Naive thymus-derived CD4-positive, alpha-beta T cell (primary cell): ENCODE results near the gene AUH. TPM values are rescaled to one million over a fixed set of nuclear protein-coding genes. Genes with fewer than 3 reads are reported as not detected.
"Not testable (repeated sequence)": the region's sequence is repeated elsewhere in the genome, so short reads cannot be mapped to it uniquely, and the experiment has no call there.

ENCODE experiments used
- ATAC-seq: fragments of 150-1000 bp; cut with Tn5 transposase; 2 replicates; pipeline ENCODE4 v1.10.0; 2021; ENCODE audit warnings: mild to moderate bottlenecking, moderate library complexity
- CTCF ChIA-PET: fragments of 350-600 bp; sonication (Branson Sonifier 250); formaldehyde crosslinking; loops from one replicate; lab custom pipeline; 2021; ENCODE audit warnings: antibody characterized with exemption; lab: Charles Lee
- POLR2A ChIA-PET: fragments of 350-600 bp; sonication (Branson Sonifier 250); formaldehyde crosslinking; loops from one replicate; lab custom pipeline; 2021; ENCODE audit warnings: antibody characterized with exemption, inconsistent platforms; lab: Charles Lee
- DNase-seq, 9 donors: peaks; one replicate each; pipeline versions ENCODE4 v3.0.0 to v3.0.0-alpha.2; 2020 to 2022; ENCODE audit warnings: mixed read lengths in 1 of 9
- H3K27ac ChIP-seq: one replicate; pipeline ENCODE4 v1.7.0; 2013; ENCODE audit warnings: mild to moderate bottlenecking, low read depth, low read length, moderate library complexity
- H3K27me3 ChIP-seq, 2 donors: one replicate each; pipeline ENCODE4 v1.7.0; 2013; ENCODE audit warnings: low read length in 2 of 2, mild to moderate bottlenecking in 2 of 2, moderate library complexity in 2 of 2; ENCODE audit not compliant: control insufficient read depth in 2 of 2, insufficient read depth in 2 of 2
- H3K36me3 ChIP-seq, 3 experiments: 1 replicate in 2 of 3; 2 replicates in 1 of 3; pipeline ENCODE4 v1.7.0; 2013; ENCODE audit warnings: low read length in 3 of 3, mild to moderate bottlenecking in 3 of 3, moderate library complexity in 1 of 3; ENCODE audit not compliant: insufficient read depth in 3 of 3, control insufficient read depth in 2 of 3
- H3K4me1 ChIP-seq, 2 donors: one replicate each; pipeline ENCODE4 v1.7.0; 2013; ENCODE audit warnings: low read length in 2 of 2, mild to moderate bottlenecking in 2 of 2, moderate library complexity in 1 of 2; ENCODE audit not compliant: control insufficient read depth in 2 of 2, insufficient read depth in 2 of 2
- H3K4me3 ChIP-seq: 2 replicates; pipeline ENCODE4 v1.7.0; 2013; ENCODE audit warnings: mild to moderate bottlenecking, low read length
- H3K9me3 ChIP-seq, 3 experiments: 1 replicate in 2 of 3; 2 replicates in 1 of 3; pipeline ENCODE4 v1.7.0; 2013; ENCODE audit warnings: low read length in 3 of 3; ENCODE audit not compliant: control insufficient read depth in 2 of 3
- H3K27ac Mint-ChIP-seq, 9 donors: one replicate each; pipeline ENCODE4 v1.8.0; 2020 to 2022; ENCODE audit warnings: mixed read lengths in 9 of 9, mild to moderate bottlenecking in 8 of 9, moderate library complexity in 5 of 9, inconsistent platforms in 2 of 9
- H3K27me3 Mint-ChIP-seq, 5 donors: one replicate each; pipeline ENCODE4 v1.8.0; 2021 to 2022; ENCODE audit warnings: mixed read lengths in 5 of 5, mild to moderate bottlenecking in 1 of 5
- H3K36me3 Mint-ChIP-seq, 5 donors: one replicate each; pipeline ENCODE4 v1.8.0; 2020 to 2022; ENCODE audit warnings: mixed read lengths in 5 of 5, mild to moderate bottlenecking in 3 of 5, inconsistent platforms in 1 of 5
- H3K4me1 Mint-ChIP-seq, 7 donors: one replicate each; pipeline ENCODE4 v1.8.0; 2020 to 2022; ENCODE audit warnings: mixed read lengths in 7 of 7, mild to moderate bottlenecking in 3 of 7, inconsistent platforms in 1 of 7
- H3K4me3 Mint-ChIP-seq, 10 donors: one replicate each; pipeline ENCODE4 v1.8.0; 2020 to 2022; ENCODE audit warnings: mild to moderate bottlenecking in 10 of 10, mixed read lengths in 10 of 10, moderate library complexity in 6 of 10, inconsistent platforms in 2 of 10
- H3K9me3 Mint-ChIP-seq, 11 donors: one replicate each; pipeline ENCODE4 v1.8.0; 2020 to 2022; ENCODE audit warnings: mixed read lengths in 11 of 11, mild to moderate bottlenecking in 4 of 11, inconsistent platforms in 1 of 11, moderate library complexity in 1 of 11
- intact Hi-C, 2 donors: fragments of 100-400 bp; cut with micrococcal nuclease; formaldehyde crosslinking; loops; one replicate each; pipeline ENCODE4 v1.15.1; 2023
- polyA plus RNA-seq, 2 donors: library from polyadenylated mRNA; unstranded; fragments of 300-500 nt; fragmentation: Illumina TruSeq; gene quantifications; one replicate each; pipeline ENCODE4 v1.2.3, GENCODE V29; 2021
- total RNA-seq, 6 experiments: library from RNA in 5 of 6; stranded (reverse) in 5 of 6; gene quantifications; 1 replicate in 5 of 6; 2 replicates in 1 of 6; pipeline ENCODE4 v1.2.3 and lab custom pipeline; 2021 to 2026

AUH gene
- total and polyA plus RNA-seq, 7 experiments from 2014 or later = 11.6 to 30.1 (median 17.8) TPM

DNA sequence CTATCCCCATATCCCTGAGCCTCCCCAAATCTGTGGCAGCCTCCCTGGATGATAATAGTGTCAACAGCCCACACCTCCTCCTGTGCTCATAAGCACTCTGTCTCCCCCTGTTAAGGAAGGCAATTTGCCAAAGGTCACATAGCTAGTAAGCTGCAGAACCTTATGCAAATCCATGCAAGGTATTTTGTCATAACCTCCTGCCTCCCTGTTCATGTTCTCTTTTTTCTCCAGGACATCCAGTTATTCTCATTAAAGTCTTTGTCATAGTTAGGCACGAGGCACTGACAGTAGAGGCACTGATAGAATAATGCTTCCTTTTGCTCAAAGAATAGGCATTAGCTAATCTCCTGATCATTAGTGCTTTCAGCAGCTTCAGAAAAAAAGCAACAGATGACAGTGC is 10.2 kb upstream of the AUH start:
- DNase-seq = no peak
- no peak overlapping the region for H3K4me3 ChIP-seq
- no peaks in the 10 kb centered on the region for H3K36me3 ChIP-seq
- no peak for ATAC-seq
- no peaks in the 10 kb centered on the region for H3K4me1 ChIP-seq
- no peaks in the 10 kb centered on the region for H3K27me3 ChIP-seq
- H3K9me3 ChIP-seq = no peaks in the 10 kb centered on the region
- intact Hi-C loops = no loop called here
- peaks cover 0 to 3% (median 0%) of the 10 kb centered on the region in 5 donors for H3K36me3 Mint-ChIP-seq
- ChIA-PET CTCF (no interaction called here), POLR2A (no interaction called here)
- no peak overlapping the region for H3K4me3 Mint-ChIP-seq
- peaks cover 0 to 4% (median 0%) of the 10 kb centered on the region in 7 donors for H3K4me1 Mint-ChIP-seq
- H3K27ac ChIP-seq = no peak overlapping the region
- H3K27ac Mint-ChIP-seq = no peak overlapping the region
- peaks cover 0 to 3% (median 0%) of the 10 kb centered on the region in 11 donors for H3K9me3 Mint-ChIP-seq
- H3K27me3 Mint-ChIP-seq = peaks cover 0 to 10% (median 8%) of the 10 kb centered on the region in 5 donors

DNA sequence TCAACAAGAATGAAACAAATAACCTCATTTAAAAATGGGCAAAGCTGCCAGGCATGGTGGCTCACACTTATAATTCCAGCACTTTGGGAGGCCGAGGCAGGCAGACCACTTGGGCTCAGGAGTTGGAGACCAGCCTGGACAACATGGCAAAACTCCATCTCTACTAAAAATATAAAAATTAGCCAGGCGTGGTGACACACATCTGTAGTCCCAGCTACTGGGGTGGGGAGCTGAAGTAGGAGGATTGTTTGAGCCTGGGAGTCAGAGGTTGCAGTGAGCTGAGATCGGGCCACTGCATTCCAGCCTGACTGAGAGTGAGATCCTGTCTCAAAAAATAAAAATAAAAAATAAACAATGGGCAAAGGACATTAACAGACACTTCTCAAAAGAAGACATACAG is 8.3 kb upstream of the AUH start:
- H3K27ac ChIP-seq, H3K4me3 Mint-ChIP-seq, H3K4me1 Mint-ChIP-seq, H3K27ac Mint-ChIP-seq, H3K9me3 Mint-ChIP-seq, H3K4me1 ChIP-seq, DNase-seq, H3K36me3 ChIP-seq, H3K4me3 ChIP-seq, H3K27me3 Mint-ChIP-seq, H3K9me3 ChIP-seq, POLR2A ChIA-PET, H3K36me3 Mint-ChIP-seq, ATAC-seq, intact Hi-C loops, CTCF ChIA-PET, H3K27me3 ChIP-seq: not testable (repeated sequence)

DNA sequence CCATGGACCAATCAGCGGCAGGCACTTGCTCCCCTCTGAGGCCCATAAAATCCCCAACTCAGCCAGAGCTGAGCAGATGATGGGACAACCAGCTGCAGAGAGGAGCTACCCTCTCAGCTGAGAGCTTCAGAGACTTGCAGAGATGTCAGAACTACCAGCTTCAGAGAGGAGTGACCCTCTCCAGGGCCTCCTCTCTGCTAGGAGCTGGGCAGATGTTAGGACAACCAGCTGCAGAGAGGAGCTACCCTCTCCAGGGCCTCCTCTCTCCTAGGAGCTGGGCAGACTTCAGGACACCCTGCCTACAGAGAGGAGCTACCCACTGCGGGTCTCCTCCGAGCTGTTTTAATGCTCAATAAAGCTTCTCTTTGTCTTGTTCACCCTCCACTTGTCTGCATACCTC is 3.0 kb upstream of the AUH start:
- H3K27me3 ChIP-seq = no peaks in the 10 kb centered on the region
- H3K4me3 Mint-ChIP-seq = no peak overlapping the region
- DNase-seq (no peak), ATAC-seq (no peak)
- H3K4me1 ChIP-seq = peaks cover 9% of the 10 kb centered on the region in 2 donors
- ChIA-PET POLR2A (no interaction called here), CTCF (interaction anchor here (1.1 kb wide), 1 partner anchor 61 kb away, joined by 3 read pairs; no protein-coding TSS in a partner anchor)
- H3K4me1 Mint-ChIP-seq = peaks cover 20 to 29% (median 25%) of the 10 kb centered on the region in 7 donors
- H3K36me3 Mint-ChIP-seq = peaks cover 0 to 9% (median 0%) of the 10 kb centered on the region in 5 donors
- no peak overlapping the region for H3K27ac ChIP-seq
- H3K9me3 ChIP-seq = no peaks in the 10 kb centered on the region
- peaks cover 0 to 6% (median 0%) of the 10 kb centered on the region in 11 donors for H3K9me3 Mint-ChIP-seq
- H3K36me3 ChIP-seq = peaks cover 0 to 4% (median 0%) of the 10 kb centered on the region in 3 experiments
- intact Hi-C loops = loop anchor here (5.0 to 10.0 kb wide), 4 partner anchors 157 to 1900 kb away; no protein-coding TSS in a partner anchor
- H3K4me3 ChIP-seq = no peak overlapping the region
- H3K27me3 Mint-ChIP-seq = peaks cover 0 to 10% (median 7%) of the 10 kb centered on the region in 5 donors
- H3K27ac Mint-ChIP-seq = peak overlapping the region in 1 of 9 donors; percentile 43

DNA sequence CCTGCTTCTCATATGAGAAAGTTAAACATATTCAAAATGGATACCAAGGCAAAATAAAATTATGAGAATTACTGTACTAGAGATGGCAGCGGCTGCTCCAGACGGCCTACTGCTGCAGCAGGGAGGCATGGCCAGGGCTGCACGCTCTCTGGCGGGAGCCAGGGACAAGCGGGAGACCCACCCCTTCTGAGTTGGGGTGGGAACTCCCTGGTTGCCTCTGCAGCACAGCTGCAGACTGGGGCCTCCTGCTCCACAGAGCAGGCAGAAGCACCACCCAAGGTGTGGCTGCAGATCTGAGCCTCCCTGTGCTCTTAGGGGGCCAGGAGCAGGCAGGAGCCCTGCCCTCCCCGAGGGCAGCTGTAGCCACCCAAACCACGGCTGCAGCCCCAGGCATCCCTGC is 2.3 kb upstream of the AUH start:
- DNase-seq = no peak
- H3K27me3 Mint-ChIP-seq = peaks cover 0 to 8% (median 1%) of the 10 kb centered on the region in 5 donors
- no peaks in the 10 kb centered on the region for H3K9me3 ChIP-seq
- H3K9me3 Mint-ChIP-seq = peaks cover 0 to 6% (median 0%) of the 10 kb centered on the region in 11 donors
- peaks cover 27 to 36% (median 32%) of the 10 kb centered on the region in 7 donors for H3K4me1 Mint-ChIP-seq
- ChIA-PET POLR2A (no interaction called here), CTCF (interaction anchor here (1.1 kb wide), 1 partner anchor 62 kb away, joined by 3 read pairs; no protein-coding TSS in a partner anchor)
- peak overlapping the region in 1 of 10 donors; percentile 70 for H3K4me3 Mint-ChIP-seq
- H3K4me3 ChIP-seq = no peak overlapping the region
- H3K36me3 ChIP-seq = peaks cover 0 to 4% (median 0%) of the 10 kb centered on the region in 3 experiments
- ATAC-seq = no peak
- no peak overlapping the region for H3K27ac Mint-ChIP-seq
- H3K27me3 ChIP-seq = no peaks in the 10 kb centered on the region
- H3K4me1 ChIP-seq = peaks cover 9 to 11% of the 10 kb centered on the region in 2 donors
- no peak overlapping the region for H3K27ac ChIP-seq
- intact Hi-C loops = loop anchor here (5.0 to 10.0 kb wide), 4 partner anchors 157 to 1899 kb away; no protein-coding TSS in a partner anchor
- H3K36me3 Mint-ChIP-seq = peaks cover 0 to 11% (median 3%) of the 10 kb centered on the region in 5 donors

DNA sequence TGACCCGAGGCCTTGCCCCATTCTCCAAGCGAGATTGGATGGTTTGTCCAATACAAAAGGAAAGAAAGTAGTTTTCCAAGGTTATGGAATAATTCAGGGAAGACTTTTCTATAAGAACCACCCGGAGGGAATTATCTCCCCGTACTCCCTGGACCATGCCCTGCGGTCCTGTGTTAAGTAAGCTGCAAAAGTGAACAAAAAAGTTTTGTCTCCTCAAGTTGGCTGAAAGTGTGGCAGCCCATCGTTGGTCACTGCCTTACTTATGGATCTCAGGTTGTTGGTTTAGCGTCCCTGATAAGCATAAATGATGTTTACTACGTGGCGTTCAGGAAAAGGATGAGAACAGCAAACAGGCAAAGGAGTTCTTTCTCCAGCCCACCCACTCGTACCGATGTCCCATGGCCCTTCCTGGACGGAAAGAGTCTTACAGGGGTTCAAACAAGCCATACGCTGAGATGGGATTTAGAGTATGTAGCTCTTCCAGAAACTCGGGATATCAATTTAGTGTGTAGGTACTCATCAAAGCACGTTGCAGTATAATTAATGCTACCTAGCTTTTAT is 413 bp upstream of the AUH start:
- Mint-ChIP-seq H3K4me1 (peaks cover 38 to 53% (median 49%) of the 10 kb centered on the region in 7 donors), H3K4me3 (peak overlapping the region; percentile 83 to 99 (median 92)), H3K9me3 (peaks cover 0 to 4% (median 0%) of the 10 kb centered on the region in 11 donors), H3K27ac (peak overlapping the region; percentile 81 to 96 (median 93)), H3K36me3 (peaks cover 0 to 17% (median 3%) of the 10 kb centered on the region in 5 donors), H3K27me3 (no peaks in the 10 kb centered on the region)
- peak overlapping the region; percentile 82 for H3K27ac ChIP-seq
- H3K36me3 ChIP-seq = peaks cover 0 to 5% (median 0%) of the 10 kb centered on the region in 3 experiments
- intact Hi-C loops = loop anchor here (5.0 to 10.0 kb wide), 4 partner anchors 155 to 1897 kb away; no protein-coding TSS in a partner anchor
- H3K4me1 ChIP-seq = peaks cover 9 to 18% of the 10 kb centered on the region in 2 donors
- DNase-seq (no peak), ATAC-seq (no peak)
- ChIA-PET POLR2A (interaction anchor here (0.5 to 1.4 kb wide), 4 partner anchors 15 to 1297 kb away, joined by 3 to 5 read pairs (median 3); no protein-coding TSS in a partner anchor), CTCF (interaction anchor here (1.2 kb wide), 1 partner anchor 64 kb away, joined by 4 read pairs; no protein-coding TSS in a partner anchor)
- H3K27me3 ChIP-seq = no peaks in the 10 kb centered on the region
- H3K4me3 ChIP-seq = peak overlapping the region; percentile 82
- H3K9me3 ChIP-seq = no peaks in the 10 kb centered on the region

DNA sequence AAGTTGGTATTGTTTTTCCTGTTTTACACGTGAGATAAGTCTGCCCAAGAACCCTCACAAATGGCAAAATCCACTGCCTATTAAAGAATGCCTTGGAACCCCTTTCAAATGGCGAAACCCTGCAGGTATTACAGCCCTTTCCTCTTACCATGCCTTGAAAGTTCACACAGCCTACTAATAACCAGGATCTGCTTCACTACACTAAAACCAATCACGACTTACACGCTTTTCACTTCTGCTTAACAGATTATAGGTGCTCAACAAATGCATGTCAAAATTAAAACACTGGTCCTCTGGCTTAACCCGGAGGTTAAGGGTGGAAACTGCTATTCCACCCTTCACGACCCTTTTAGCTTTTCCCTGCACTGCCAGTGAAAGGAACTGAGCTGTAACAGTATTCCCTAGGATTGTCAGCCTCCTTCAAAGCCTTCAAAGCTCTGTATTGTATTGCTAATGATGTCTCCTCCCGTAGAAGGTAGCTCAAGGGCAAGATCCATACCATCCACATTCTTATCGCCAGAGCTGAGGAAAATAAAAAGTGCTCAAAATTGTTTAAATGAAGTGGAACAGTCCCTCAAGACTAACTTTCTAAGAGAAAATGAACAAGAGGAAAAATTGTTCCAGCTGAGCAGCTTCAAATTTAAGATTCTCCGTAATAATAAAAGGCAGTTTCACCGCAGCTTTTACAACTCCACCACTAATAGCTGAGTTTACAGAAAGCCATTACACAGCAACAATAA is 997 bp downstream of the AUH start:
- intact Hi-C loops = loop anchor here (1.0 to 10.0 kb wide), 10 partner anchors 34 to 1896 kb away; partner anchors contain the start of gene NFIL3 (in 2 of the 2)
- Mint-ChIP-seq H3K9me3 (peaks cover 0 to 4% (median 0%) of the 10 kb centered on the region in 11 donors), H3K27ac (peak overlapping the region; percentile 93 to 98 (median 96)), H3K36me3 (peaks cover 0 to 21% (median 13%) of the 10 kb centered on the region in 5 donors), H3K4me3 (peak overlapping the region; percentile 89 to 99 (median 98)), H3K27me3 (no peaks in the 10 kb centered on the region), H3K4me1 (peaks cover 38 to 67% (median 60%) of the 10 kb centered on the region in 7 donors)
- ATAC-seq (no peak), DNase-seq (no peak)
- Histone ChIP-seq H3K4me3 (peak overlapping the region; percentile 82), H3K27me3 (no peaks in the 10 kb centered on the region), H3K27ac (peak overlapping the region; percentile 82), H3K4me1 (peaks cover 9 to 18% of the 10 kb centered on the region in 2 donors), H3K36me3 (peaks cover 0 to 9% (median 0%) of the 10 kb centered on the region in 3 experiments), H3K9me3 (no peaks in the 10 kb centered on the region)
- ChIA-PET POLR2A (interaction anchor here (0.7 to 1.4 kb wide), 6 partner anchors 14 to 167 kb away, joined by 3 to 5 read pairs (median 3); no protein-coding TSS in a partner anchor), CTCF (interaction anchor here (0.5 to 0.8 kb wide), 3 partner anchors 23 to 66 kb away, joined by 3 read pairs; no protein-coding TSS in a partner anchor)
